ENCODE results near the gene GPI.
A peak's percentile ranks its signal among the peaks of the same experiment; 100 is the strongest.

GPI gene

GRCh38 chr19:34418300-34418699 is 53.3 kb downstream of the GPI start:
- no peak for TF ChIP-seq CTCF (IDR thresholded peaks at IDR 0.05; ENCODE audit: low read depth, low read length)
- TF ChIP-seq MAX (IDR thresholded peaks at IDR 0.05; ENCODE audit: low read depth, low read length), result no peak
- no peak for TF ChIP-seq POLR2A (IDR thresholded peaks at IDR 0.05; ENCODE audit: extremely low read depth, insufficient read length)
- no peak for TF ChIP-seq MYC (IDR thresholded peaks at IDR 0.05; ENCODE audit: low read depth, low read length)
- DNase-seq (ENCODE audit: low read depth), result no peak
- no peak overlapping the region for H3K4me3 ChIP-seq (ENCODE audit: low read depth, low read length)

- TF ChIP-seq CTCF (IDR thresholded peaks at IDR 0.05; ENCODE audit: low read depth, low read length) (no peak), MYC (IDR thresholded peaks at IDR 0.05; ENCODE audit: low read depth, low read length) (no peak), POLR2A (IDR thresholded peaks at IDR 0.05; ENCODE audit: extremely low read depth, insufficient read length) (no peak), MAX (IDR thresholded peaks at IDR 0.05; ENCODE audit: low read depth, low read length) (no peak)
- no peak for DNase-seq (ENCODE audit: low read depth)
- H3K4me3 ChIP-seq (ENCODE audit: low read depth, low read length), result no peak overlapping the region
These were observed 61.2 kb downstream of the GPI start for GRCh38 chr19:34426096-34426661.

- H3K4me3 ChIP-seq (ENCODE audit: low read depth, low read length), result peak overlapping the region; percentile 95
- peak; percentile 31 for DNase-seq (ENCODE audit: low read depth)
- TF ChIP-seq MAX (IDR thresholded peaks at IDR 0.05; ENCODE audit: low read depth, low read length) (no peak), CTCF (IDR thresholded peaks at IDR 0.05; ENCODE audit: low read depth, low read length) (no peak), MYC (IDR thresholded peaks at IDR 0.05; ENCODE audit: low read depth, low read length) (no peak), POLR2A (IDR thresholded peaks at IDR 0.05; ENCODE audit: extremely low read depth, insufficient read length) (no peak)
These were observed 63.7 kb downstream of the GPI start for GRCh38 chr19:34428549-34429285.

GRCh38 chr19:34429553-34429952 is 64.6 kb downstream of the GPI start:
- DNase-seq (ENCODE audit: low read depth), result no peak
- peak overlapping the region; percentile 95 for H3K4me3 ChIP-seq (ENCODE audit: low read depth, low read length)
- TF ChIP-seq POLR2A (IDR thresholded peaks at IDR 0.05; ENCODE audit: extremely low read depth, insufficient read length), result no peak
- TF ChIP-seq MAX (IDR thresholded peaks at IDR 0.05; ENCODE audit: low read depth, low read length), result no peak

- TF ChIP-seq MAX (IDR thresholded peaks at IDR 0.05; ENCODE audit: low read depth, low read length), result no peak
- TF ChIP-seq CTCF (IDR thresholded peaks at IDR 0.05; ENCODE audit: low read depth, low read length), result peak; percentile 72
- no peak for TF ChIP-seq POLR2A (IDR thresholded peaks at IDR 0.05; ENCODE audit: extremely low read depth, insufficient read length)
- TF ChIP-seq MYC (IDR thresholded peaks at IDR 0.05; ENCODE audit: low read depth, low read length), result no peak
- H3K4me3 ChIP-seq (ENCODE audit: low read depth, low read length), result peak overlapping the region; percentile 95
- peak; percentile 68 for DNase-seq (ENCODE audit: low read depth)
These were observed 66.0 kb downstream of the GPI start for GRCh38 chr19:34430738-34431625.
